ENCODE measurements around the gene MDH1. TPM values are rescaled to one million over a fixed set of nuclear protein-coding genes. Genes with fewer than 3 reads are reported as not detected.

The MDH1 gene
- total RNA-seq, 1 experiment from 2014 or later = 110 TPM

DNA sequence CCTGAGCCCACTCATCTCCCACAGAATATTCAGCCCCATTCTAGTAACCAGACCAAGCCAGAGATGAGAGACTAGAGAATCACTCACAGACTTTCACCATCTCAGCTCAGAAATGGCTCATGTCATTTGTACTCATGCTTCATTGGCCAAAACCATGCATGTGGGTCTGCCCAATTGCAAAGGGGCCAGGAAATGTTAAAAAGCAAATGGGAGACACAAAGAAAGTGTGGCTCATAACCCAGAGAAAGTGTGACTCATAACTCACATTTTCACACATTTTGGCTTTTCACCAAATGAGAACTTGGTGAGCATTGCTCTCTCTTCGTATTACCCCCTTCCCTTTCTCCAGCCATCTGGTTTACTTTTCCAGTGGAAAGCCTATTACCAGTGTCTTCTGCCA is 66.2 kb downstream of the MDH1 start:
- H3K27ac Mint-ChIP-seq (ENCODE audit: low read depth, unreplicated experiment) = no peak overlapping the region
- H3K4me3 Mint-ChIP-seq (ENCODE audit: unreplicated experiment) = no peak overlapping the region
- POLR2A ChIA-PET = no interaction called here
- intact Hi-C loops (cut with micrococcal nuclease) = no loop called here
- no peaks in the 10 kb centered on the region for H3K27me3 Mint-ChIP-seq (ENCODE audit: insufficient read depth, unreplicated experiment)
- BruUV-seq (replicated peaks) = no TSS peak
- CTCF ChIA-PET = interaction anchor here (1.1 kb wide), 1 partner anchor 319 kb away, joined by 3 read pairs; no protein-coding TSS in a partner anchor
- peaks cover 8% of the 10 kb centered on the region for H3K9me3 Mint-ChIP-seq (ENCODE audit: unreplicated experiment)
- H3K4me1 Mint-ChIP-seq (ENCODE audit: insufficient read depth, unreplicated experiment) = peaks cover 5% of the 10 kb centered on the region
- no peak for TF ChIP-seq CTCF (IDR thresholded peaks at IDR 0.05; ENCODE audit: unreplicated experiment)
- peak; percentile 61 for DNase-seq (ENCODE audit: unreplicated experiment)
- no peaks in the 10 kb centered on the region for H3K36me3 Mint-ChIP-seq (ENCODE audit: insufficient read depth, unreplicated experiment)

Other genes with a start within 250 kb of the MDH1 start
- gene WDPCP, start 486 bp upstream of the MDH1 start, total RNA-seq (2022) = 6.9 and 8.0 TPM in 2 replicates

Measured in MCF 10A (cell line).